ENCODE results near the gene ZFYVE9. TPM values are rescaled to one million over a fixed set of nuclear protein-coding genes. Genes with fewer than 3 reads are reported as not detected.

ZFYVE9 gene
- total and polyA plus RNA-seq, 10 of the 15 experiments (the other 5 are each of a cell fraction or from before 2014, with no cell fraction given) = 0.26 to 6.9 (median 2.3) TPM

DNA sequence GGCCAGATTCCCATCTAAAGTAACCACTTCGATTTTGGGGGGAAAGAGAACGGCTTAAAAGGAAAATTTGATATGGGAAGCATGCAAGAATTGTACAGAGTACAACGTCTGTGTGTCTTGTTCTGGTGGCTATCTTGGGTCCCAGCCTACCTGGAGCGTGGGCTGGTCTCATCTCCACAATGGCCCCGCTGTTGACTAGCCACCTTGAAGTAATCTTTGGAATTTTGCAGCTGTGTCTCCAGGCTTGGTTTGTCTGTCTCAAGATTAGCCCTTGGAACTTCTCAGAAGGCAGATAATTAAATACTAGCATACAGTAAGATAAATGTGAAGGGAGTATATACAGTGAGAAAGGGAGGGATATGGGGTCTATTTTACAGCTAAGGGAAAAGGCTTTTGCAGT is 225.4 kb downstream of the ZFYVE9 start:
- DNase-seq (ENCODE audit: low read depth, low spot score) (no peak), FAIRE-seq (no peak), ATAC-seq (no peak)
- Histone ChIP-seq H3K79me2 (ENCODE audit: control insufficient read depth, insufficient read depth, low read length) (peaks cover 21% of the 10 kb centered on the region), H3K4me3 (no peak overlapping the region), H4K20me1 (ENCODE audit: control insufficient read depth, insufficient read depth) (no peaks in the 10 kb centered on the region), H3K27ac (ENCODE audit: control insufficient read depth, insufficient read depth) (no peak overlapping the region), H3K4me1 (ENCODE audit: control insufficient read depth, insufficient read depth, low read length) (peaks cover 4% of the 10 kb centered on the region), H3K9ac (ENCODE audit: control insufficient read depth, insufficient read depth, low read length) (no peak overlapping the region), H3K27me3 (replicated peaks in 1 of 2; ENCODE audit: control insufficient read depth in 2 of 2, insufficient read depth in 2 of 2, low read length in 1 of 2) (no peaks in the 10 kb centered on the region), H3K36me3 (ENCODE audit: control insufficient read depth in 2 of 2, insufficient read depth in 2 of 2, low read length in 1 of 2) (peaks cover 0 to 2% of the 10 kb centered on the region in 2 experiments; a peak in 2 of 4 replicates), H2AFZ (ENCODE audit: control insufficient read depth, low read depth, low read length) (no peak overlapping the region), H3K9me3 (replicated peaks; ENCODE audit: control insufficient read depth, insufficient read depth, low read length) (no peaks in the 10 kb centered on the region), H3K4me2 (ENCODE audit: control insufficient read depth, insufficient read depth) (no peak overlapping the region)
- ChIA-PET CTCF (no interaction called here), POLR2A (interaction anchor here (0.6 to 1.4 kb wide), 5 partner anchors 9 to 1082 kb away, joined by 3 to 7 read pairs (median 4); partner anchors contain the start of genes ORC1 and PRPF38A), SMC1A (ENCODE audit: uncharacterized antibody, unreplicated experiment) (interaction anchor here (1.6 kb wide), 1 partner anchor 36 kb away, joined by 7 read pairs; the partner anchor contains the start of genes ORC1 and PRPF38A), RAD21 (ENCODE audit: unreplicated experiment) (no interaction called here)
- TF ChIP-seq, protein P1, sequence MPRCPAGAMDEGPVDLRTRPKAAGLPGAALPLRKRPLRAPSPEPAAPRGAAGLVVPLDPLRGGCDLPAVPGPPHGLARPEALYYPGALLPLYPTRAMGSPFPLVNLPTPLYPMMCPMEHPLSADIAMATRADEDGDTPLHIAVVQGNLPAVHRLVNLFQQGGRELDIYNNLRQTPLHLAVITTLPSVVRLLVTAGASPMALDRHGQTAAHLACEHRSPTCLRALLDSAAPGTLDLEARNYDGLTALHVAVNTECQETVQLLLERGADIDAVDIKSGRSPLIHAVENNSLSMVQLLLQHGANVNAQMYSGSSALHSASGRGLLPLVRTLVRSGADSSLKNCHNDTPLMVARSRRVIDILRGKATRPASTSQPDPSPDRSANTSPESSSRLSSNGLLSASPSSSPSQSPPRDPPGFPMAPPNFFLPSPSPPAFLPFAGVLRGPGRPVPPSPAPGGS (IDR thresholded peaks at IDR 0.05; ENCODE audit: borderline replicate concordance, insufficient read depth, low read depth, low read length, poor library complexity, severe bottlenecking) = no peak
- TF ChIP-seq SMC3 (IDR thresholded peaks at IDR 0.05; ENCODE audit: borderline replicate concordance, low read length) (no peak), MTA3 (IDR thresholded peaks at IDR 0.05; ENCODE audit: borderline replicate concordance, low read length) (no peak), RBBP5 (conservative IDR thresholded peaks at IDR 0.05) (no peak), ZNF217 (IDR thresholded peaks at IDR 0.05) (no peak), BRCA1 (IDR thresholded peaks at IDR 0.05; ENCODE audit: low read depth, low read length) (no peak)
- WGBS (ENCODE audit: insufficient coverage, insufficient replicate concordance, low lambda C conversion rate, missing lambda C conversion rate) = 94% methylated on average over 5 of the region's 5 CpGs
- in situ Hi-C loops (cut with MboI) (no loop called here), intact Hi-C loops (cut with micrococcal nuclease; ENCODE audit: unreplicated experiment) (loop anchor here (10.0 kb wide), 2 partner anchors 222 to 318 kb away; partner anchors contain the start of gene ZFYVE9)
- BruUV-seq (replicated peaks) = no TSS peak

Data from GM12878 (cell line).